D341Med (cell line): ENCODE measurements around the gene PHETA2.

Experiments
- DNase-seq: peaks from one replicate; pipeline ENCODE4 v3.0.0; 2012; ENCODE audit warnings: low spot score

Gene PHETA2

GRCh38 chr22:42074132-42074811, at the start of gene PHETA2:
Gene PHETA2 (plus strand): TSS chr22:42074248. CDS start chr22:42077294, 3,046 bp downstream.
- peak; percentile 19 for DNase-seq

GRCh38 chr22:42025421-42025820, 48.6 kb upstream of the PHETA2 start:
- no peak for DNase-seq

DNA sequence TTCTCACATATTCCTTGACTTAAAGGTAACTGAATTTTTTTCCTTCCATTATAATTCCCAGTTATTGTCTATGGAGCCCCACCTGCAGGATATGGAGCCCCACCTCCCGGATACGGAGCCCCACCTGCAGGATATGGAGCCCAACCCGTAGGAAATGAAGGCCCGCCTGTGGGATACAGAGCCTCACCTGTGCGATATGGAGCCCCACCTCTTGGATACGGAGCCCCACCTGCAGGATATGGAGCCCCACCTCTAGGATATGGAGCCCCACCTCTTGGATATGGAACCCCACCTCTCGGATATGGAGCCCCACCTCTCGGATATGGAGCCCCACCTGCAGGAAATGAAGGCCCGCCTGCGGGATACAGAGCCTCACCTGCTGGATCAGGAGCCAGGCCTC, 47.3 kb upstream of the PHETA2 start:
- DNase-seq, result no peak

DNA sequence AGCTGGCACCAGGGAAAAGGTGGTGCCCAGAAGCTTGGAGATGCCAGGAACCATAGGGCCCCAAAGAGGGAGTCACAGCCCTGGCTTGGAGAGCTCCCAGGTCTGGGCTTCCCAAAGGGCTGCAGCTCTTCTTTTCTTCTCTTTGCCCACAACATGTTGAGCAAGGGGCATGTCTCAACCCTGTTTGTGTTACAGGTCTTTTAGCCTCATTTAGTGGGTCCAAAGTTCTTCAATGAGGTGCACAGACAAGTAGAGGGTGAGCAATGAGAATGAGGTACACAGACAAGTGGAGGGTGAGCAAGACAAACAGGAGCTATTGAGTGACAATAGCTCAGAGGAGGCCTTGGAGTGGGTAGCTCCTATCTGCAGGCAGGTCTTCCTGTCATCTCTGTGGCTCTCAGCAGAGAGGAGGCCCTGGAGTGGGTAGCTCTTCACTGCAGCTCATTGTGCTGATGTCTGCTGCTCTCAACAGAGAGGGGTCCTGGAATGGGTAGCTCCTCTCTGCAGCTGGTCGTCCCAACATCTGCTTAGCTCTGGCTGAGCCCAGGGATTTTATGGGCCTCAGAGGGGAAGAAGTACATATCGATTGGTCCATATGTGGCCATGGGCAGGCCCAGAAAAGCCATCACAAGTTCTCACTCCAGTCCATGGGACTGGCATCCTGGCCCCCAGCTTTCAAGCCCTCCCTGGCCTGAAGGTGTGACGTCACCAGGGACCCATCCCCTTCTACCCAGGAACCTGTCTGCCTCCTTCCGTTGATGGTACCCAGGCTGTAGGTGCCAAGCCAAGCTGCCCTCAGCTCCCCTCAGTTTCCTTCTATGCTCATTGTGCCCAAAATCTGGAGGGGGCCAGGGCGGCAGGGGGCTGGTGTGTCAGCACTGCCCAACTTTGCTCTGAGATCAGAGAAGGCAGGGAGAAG, 40.5 kb upstream of the PHETA2 start:
- no peak for DNase-seq

DNA sequence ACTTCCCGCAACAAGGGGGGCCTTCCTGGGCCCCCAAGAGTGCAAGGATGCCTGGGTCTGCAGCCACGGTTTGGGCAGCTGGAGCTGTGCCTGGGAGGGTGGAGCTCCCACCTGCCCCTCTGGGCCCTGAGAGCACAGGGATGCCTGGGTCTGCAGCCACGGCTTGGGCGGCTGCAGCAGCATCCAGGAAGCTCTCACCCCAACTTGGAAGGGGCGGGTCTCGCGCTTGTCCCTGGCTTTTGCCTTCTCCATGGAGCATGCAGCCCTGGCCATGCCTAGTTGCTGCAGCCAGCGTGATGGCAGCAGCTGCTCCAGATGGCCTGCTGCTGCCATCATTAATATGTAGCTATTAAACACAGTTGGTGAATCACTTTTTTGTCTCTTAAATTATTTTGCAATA, 38.8 kb upstream of the PHETA2 start:
- DNase-seq, result no peak

DNA sequence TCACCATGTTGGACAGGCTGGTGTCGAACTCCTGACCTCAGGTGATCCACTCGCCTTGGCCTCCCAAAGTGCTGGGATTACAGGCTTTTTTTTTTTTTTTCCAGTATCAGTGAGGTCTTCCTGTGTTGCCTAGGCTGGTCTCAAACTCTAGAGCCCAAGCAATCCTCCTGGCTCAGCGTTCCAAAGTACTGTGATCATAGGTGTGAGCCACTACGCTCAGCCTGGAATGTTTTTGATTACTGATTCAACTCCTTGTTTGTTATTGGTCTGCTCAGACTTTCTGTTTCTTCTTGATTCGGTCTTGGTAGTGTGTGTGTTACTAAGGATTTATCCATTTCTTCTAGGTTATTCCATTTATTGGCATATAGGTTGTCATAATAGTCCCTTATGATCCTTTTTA, 34.8 kb upstream of the PHETA2 start:
- no peak for DNase-seq

DNA sequence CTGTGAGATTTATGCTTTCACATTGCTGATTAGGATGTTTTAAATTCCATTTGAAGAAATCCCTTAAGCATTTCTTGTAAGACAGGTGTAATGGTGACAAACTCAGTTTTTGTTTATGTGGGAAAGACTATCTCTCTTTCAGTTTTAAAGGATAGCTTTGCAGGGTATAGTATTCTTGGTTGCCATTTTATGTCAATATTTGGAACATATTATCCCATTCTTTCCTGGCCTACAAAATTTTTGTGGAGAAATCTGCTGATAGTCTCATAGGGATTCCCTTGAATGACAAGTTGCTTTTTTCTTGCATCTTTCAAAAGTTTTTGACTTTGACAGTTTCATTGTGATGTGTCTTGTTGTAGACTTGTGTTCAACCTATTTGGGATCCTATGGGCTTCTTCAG, 32.3 kb upstream of the PHETA2 start:
- no peak for DNase-seq

DNA sequence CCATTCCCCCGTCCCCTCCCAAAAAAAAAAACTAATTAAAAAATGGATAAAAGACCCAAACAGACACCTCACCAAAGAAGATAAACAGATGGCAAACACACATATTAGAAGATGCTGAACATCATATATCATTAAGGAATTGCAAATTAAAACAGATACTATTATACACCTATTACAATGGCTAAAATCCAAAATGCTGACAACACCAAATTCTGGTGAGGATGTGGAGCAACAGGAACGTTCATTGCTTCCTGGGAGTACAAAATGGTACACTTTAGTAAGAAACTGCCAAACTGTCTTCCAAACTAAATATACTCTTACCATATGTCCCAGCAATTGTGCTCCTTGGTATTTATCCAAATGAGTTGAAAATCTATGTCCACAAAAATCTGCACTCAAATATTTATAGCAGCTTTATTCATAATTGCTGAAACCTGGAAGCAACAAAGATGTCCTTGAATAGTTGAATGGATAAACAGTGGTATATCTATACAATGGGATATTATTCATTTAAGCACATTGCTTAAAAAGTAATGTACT, 23.3 kb upstream of the PHETA2 start:
- no peak for DNase-seq

DNA sequence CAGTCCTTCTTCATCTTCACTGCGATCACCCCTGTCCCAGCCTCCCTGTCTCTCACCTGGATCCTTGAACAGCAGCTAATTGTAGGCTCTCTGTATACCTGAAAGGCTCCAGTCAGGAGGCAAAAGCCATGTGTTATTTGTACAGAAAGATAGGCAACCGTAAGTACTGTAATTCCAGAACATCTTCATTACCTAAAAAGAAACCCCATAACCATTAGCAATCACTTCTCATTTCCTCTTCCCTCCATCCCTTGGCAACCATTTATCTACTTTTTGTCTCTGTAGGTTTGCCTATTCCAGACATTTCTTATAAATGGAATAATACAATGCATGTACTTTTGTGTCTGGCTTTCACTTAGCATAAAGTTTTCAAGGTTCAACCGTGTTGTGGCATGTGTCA, 21.3 kb upstream of the PHETA2 start:
- no peak for DNase-seq

- DNase-seq, result no peak
Observed at GRCh38 chr22:42056757-42057511, 17.1 kb upstream of the PHETA2 start.

DNA sequence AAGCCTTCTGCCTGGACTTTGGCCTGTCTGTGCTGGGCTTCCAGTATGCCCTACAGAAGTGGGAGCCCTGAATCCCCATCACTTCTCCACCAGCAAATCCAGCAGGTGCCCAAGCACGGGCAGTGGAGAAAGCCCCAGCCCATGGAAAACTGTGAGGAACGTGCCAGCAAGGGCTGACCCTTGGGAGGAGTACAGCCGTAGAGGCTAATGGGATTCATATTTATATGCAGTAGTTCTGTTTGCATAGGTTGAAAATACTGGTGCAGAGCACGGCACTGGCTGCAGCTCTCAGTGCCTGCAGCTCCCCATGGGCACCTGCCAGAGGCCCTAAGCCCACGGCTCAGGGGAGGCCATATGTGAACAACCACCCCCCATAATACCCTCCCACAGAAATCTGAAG, 13.6 kb upstream of the PHETA2 start:
- DNase-seq, result peak; percentile 6

DNA sequence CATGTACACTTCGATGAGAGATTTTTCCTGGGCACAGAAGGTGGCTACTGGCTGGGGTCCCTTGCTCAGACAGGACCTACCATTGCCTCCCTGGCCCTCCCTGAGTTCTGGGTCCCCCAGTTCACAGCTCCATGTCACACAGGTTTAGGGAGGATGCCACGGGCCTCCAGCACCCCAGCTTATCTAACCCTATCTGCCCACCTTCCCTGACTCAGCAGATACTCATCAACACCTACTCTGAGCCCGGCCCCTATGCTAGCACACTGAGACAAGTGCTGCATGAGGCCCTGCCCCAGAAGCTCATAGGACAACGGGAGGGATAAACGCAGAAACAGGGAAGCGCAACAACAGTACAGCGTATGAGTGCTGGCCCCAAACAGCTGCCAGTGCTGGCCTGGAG, 13.0 kb upstream of the PHETA2 start:
- DNase-seq, result peak; percentile 12

- DNase-seq, result peak; percentile 12
Observed at GRCh38 chr22:42062506-42063170, 11.4 kb upstream of the PHETA2 start.

GRCh38 chr22:42064629-42065028, 9.4 kb upstream of the PHETA2 start:
- DNase-seq, result peak; percentile 7

DNA sequence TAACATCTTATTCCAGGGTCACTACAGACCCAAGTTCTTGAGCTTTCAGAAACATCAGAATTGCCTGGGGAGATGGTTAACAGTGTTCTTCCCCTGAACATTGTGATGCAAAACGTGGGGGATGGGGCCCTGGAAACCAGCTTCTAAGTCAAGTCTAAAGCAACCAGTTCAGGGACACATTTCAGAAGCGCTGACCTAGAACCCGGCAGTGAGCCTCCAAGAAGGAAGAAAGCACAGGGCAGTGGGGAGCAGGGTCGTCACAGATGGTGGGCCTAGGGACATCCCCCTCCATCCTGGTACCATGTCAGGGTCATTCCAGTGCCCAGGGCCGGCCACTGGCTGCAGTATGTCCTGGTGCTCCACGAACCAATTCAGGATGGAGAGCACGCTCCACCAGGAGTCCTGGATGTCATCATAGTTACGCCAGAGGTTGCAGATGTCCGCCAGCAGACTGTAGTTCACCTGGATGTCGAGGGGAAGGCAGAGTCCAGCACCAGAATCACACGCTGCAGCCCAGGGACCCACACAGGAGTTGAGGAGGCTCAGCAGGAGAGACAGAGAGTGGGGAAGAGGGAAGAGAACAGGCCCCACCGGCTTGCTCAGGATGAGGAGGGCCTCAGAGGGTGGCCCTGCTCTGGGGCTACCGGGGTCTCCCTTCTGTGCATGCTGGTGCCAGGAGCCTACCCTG, 8.5 kb upstream of the PHETA2 start:
- peak; percentile 8 for DNase-seq

GRCh38 chr22:42066126-42066761, 7.8 kb upstream of the PHETA2 start:
- peak; percentile 7 for DNase-seq

DNA sequence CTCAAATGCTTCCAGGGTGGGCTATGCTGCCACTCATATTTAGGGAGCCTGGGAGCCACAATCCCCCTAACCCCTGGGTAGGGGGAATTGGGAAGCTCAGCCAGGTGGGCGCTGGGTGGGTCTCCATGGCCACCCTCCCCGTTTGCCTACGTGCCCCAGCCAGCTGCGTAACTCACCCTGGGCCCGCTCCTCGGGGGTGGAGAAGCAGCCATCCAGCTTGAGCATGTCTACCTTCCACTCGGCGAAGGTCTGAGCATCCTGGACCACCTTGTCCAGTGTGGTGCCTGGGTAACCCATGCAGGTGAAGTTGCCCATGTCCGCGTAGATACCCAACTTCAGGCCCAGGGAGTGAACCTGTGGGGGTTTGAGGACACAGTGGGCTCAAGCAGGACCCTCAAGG, 7.1 kb upstream of the PHETA2 start:
- no peak for DNase-seq

GRCh38 chr22:42067671-42068251, 6.3 kb upstream of the PHETA2 start:
- peak; percentile 5 for DNase-seq

GRCh38 chr22:42068291-42068690, 5.8 kb upstream of the PHETA2 start:
- DNase-seq, result no peak

DNA sequence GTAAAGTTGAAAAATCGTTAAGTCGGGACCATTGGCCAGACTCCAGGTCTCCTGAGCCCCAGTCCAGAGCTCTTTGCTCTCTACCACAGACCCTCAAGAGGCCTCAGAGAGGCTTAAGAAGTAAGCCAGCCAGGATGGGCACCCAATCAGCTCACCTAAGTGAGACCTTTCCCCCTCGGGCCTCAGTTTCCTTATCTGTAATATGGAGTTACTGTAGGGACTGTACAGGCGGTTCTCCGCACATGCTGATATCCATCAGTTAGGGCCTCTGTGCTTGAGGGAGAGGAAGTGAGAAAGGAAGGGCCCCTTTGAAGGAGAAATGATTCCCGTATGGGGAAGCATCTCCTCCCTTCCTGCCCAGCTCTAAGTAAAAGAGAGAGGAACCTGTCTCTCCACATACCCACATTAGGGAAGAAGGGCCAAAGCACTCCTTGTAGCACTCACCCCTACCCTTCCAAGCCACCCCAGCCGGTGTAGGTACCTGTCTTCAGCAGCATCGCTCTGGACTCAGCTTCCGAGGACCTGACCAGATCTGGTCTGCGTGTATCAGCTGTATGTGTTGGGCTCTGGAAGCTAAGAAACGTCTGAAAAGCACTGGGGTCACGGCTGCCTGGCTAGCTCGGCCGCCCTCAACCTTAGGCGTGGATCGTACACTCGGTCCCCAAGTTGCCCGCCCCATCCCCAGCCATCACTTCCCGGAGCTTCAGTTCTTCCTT, 4.1 kb upstream of the PHETA2 start:
- DNase-seq, result peak; percentile 18
